Fibroblast of skin of left quadriceps (primary cell): Measurements from ENCODE around the gene DGCR2.
"Not testable (repeated sequence)": the region's sequence is repeated elsewhere in the genome, so short reads cannot be mapped to it uniquely, and the experiment has no call there.

Experiments used
- DNase-seq, 2 experiments: peaks; one replicate each; pipeline ENCODE4 v3.0.0-alpha.2; 2013; ENCODE audit warnings: low read depth in 2 of 2

The DGCR2 gene

GRCh38 chr22:19122143-19122751 is at the start of gene DGCR2:
TSS of gene DGCR2 (minus strand) at chr22:19122412. CDS start at chr22:19122206, 206 bp downstream.
- DNase-seq: peak; percentile 89 to 91

DNA sequence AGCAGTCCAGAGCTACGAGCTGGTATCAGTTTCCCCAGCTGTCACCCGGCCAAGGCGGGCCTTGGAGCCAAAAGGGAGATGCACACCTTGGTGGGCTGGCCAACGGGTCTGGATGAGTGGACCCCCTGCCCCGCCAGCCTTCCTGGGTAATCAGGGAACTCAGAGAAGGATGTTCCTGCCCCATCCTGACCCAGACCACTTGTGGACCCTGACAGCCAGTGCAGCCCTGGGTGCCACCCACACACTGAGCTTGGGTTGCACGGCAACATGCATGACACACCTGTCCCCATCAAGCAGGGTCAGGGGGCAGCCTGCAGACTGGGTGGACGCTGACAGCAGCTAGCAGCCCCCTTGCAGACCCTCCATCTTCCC is 47.7 kb upstream of the DGCR2 start:
- no peak for DNase-seq

DNA sequence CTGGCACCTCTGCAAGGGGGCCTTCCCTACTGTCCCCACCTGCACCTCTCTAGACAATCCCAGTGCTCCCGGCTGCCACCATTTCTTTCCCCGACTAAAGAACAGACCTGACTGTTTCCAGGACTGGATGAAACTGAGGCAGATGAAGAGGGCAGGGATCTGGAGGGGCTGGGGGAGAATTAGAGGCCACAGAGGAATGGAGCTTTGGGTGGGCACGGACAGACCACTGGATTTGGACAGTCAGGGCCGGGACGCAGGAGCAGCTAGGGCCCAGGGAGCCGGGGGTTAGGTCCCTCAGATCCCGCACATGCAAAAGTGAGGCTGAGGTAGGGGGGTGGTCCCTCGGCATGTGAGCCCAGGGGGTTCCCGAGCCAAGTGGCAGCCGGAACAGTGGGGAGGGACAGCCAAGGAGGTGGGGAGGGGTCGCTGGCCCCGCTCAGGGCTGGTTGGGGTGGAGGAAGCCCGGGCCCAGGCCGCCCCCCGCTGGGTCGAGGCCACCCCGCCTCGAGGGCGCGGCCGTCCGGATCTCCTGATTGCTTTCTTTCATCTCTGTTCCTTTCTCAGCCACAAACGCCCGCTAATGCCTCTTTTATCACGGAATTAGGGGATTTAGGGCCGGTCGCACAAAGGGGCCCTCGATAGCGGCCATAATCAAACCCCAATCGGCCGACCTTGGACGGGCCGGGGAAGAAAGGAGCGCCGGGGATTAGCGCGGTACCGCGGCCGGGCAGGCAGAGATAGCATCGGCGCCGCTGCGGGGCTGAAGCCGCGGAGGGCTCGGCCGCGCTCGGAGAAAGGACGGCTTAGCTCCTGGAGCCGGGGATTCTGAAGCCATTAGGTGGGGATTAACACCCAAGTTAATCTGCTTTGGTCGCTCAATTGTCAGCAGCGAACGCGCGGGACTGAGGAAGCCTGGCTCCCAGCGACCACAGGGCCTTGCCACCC is 47.1 kb upstream of the DGCR2 start:
- DNase-seq: no peak

DNA sequence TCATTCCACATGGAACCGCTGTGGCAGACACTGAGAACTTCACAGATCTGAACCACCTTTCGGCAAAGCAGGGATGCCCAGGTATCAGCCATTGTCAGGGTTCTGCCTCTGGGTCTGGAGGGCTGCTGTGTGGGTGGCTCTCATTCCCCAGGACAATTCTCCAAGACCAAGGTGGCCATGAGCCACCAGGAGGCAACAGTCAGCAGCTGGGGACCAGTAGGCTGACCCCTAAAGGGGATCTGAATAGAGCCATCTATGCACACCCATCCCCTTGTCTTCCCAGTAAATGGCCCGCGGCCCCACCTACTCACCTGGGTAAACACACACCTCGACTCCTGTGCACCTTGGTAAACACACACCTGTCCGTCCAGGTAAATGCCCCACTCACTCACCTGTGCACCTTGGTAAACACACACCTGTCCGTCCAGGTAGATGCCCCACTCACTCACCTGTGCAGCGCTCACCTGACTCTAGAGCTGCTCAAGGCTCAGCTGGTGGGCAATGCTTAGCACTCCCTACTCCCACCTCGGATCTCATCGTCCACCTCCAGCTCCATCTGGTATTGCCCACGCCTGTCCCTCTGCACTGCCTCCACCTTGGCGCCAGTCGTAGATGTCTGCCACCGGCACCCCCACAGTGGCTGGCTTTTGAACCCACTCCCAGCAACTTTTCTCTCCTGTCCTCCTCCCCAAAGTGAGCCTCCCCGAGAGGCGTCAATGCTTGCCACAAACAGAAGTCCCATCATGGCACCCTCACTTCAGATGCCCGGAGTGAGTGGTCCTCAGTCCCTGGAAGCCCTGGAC is 46.1 kb upstream of the DGCR2 start:
- DNase-seq: no peak

DNA sequence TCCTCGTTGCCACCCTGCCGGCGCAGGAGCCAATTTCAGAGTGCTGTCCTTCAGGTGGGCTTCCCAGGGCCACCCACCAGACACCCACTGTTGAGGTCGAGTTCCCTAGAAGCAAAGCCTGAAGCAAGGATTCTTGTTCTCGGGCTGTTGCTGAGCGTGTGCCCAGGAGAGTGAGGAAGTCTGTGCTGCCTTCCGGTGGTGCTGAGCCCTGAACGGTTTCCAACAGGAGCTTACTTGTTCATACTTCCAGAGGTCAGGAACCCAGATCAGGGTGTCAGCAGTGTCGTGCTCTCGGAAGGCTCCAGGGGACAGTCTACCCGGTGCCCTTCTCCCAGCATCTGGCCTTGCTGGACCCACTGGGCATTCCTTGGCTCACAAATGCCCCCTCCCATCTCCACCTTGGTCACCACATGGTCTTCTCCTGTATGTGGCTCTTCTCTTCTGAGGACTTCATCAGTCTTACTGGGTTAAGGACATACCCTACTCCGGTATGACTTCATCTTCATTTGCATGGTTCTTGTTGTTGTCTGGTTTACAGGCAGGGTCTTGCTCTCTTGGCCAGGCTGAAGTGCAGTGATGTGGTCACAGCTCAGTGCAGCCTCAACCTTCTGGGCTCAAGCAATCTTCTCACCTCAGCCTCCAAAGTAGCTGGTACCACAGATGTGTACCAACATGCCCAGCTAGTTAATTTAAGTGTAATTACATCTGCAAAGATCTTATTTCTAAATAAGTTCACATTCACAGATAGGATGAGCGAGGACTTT is 45.1 kb upstream of the DGCR2 start:
- DNase-seq: no peak

GRCh38 chr22:19166421-19166820 is 44.2 kb upstream of the DGCR2 start:
- no peak for DNase-seq

DNA sequence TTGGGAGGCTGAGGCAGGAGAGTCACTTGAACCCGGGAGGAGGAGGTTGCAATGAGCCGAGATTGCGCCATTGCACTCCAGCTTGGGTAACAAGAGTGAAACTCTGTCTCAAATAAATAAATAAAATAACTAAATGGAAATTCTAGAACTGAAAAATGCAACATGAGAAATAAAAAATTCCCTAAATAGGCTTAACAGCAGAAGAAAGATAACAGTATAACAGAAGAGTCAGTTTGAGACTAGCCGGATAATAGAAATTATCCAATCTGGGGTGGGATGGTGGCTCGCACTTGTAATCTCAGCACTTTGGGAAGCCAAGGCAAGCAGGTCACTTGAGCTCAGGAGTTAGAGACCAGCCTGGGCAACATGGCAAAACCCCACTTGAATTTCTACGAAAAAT is 42.2 kb upstream of the DGCR2 start:
- no peak for DNase-seq

DNA sequence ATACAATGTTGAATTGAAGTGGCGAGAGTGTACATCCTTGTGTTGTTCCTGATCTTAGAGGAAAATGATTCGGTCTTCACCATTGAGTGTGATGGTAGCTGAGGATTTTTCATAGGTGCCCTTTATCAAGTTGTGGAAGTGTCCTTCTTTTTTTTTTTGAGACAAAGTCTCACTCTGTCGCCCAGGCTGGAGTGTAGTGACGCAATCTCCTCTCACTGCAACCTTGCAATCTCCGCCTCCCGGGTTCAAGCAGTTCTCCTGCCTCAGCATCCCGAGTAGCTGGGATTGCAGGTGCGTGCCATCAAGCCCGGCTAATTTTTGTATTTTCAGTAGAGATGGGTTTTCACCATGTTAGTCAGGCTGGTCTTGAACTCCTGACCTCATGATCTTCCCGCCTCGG is 36.4 kb upstream of the DGCR2 start:
- not testable (repeated sequence) for DNase-seq

- not testable (repeated sequence) for DNase-seq
Measured at GRCh38 chr22:19156109-19156508, 33.9 kb upstream of the DGCR2 start.

- no peak for DNase-seq
Measured at GRCh38 chr22:19152942-19153883, 31.0 kb upstream of the DGCR2 start.

DNA sequence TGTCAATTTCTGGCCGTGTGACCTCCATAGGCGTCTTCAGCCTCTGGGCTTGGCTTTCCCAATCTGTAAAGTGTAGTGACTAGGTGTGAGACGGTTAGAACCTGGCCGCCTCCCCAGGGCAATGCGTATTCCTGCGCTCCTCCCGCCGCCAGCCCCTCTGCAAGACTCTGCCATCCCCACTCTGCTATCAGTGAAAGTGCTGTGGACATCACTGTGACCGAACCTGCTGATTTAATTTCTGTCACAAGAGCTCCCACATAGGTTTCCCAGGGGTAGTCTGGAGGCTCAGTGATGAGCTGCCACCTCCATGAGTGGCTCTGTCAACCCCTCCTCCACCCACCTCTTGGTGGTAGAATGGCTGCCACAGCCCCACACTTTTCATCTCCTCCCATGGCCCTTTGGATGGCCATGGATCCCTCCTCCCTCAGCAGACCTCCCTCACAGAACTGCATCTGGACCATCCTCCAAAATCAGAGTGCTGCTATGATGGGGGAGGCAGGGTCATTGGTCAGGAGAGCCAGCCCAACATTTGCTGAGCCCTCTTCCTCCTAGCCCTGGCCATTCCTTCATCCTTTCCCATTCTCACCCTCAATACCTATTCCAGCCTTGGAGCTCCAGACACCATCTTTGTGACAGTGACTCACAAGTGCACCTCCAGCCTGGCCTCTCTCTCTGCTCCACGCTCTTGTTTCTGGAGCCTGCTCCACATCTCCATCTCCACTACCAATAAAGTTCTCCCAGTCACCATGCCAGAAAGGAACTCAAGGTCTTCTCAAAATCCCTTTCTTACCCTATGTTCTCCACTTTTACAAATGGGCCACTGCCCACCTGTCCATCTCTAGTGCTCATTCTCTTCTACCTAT is 29.3 kb upstream of the DGCR2 start:
- no peak for DNase-seq

DNA sequence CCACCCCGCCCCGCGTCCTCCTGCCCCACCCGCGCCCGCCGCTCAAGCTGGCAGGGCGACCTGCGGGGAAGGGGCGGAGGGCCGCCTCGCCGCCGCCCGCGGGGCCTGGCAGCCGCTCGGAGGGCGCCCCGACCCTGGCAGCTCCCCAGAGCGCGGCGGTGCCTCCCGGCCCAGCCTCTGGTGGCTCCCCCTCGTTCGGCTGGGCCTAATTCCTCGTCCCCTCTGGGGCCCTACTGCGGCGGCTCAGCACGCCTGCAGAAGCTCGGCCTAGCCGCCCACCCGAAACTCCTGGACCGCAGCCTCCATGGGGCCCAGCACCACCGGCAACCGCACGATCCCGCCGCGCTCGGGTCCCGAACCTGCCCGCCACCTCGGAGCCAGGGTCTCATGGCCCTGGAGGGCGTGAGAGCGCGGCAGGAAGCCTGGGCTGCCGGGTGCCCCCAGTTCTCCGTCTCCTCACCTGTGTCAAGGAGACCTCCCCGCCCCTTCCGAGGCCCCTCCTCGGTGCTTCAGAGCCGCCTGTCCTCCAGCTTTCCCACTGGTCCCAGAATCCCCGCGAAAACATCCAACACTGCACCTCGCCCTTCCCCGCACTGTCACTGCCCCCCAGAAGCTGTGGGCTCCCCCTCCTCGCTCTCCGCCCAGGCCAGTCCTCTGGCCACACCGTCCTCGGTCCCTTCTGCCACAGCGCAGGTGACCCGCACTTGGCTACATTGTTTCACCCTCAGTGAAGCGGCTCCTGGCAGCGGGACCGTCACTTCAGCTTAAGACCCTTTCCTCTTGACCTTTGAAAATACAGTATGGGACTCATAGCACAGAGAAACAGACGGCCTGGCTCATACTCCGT is 28.5 kb upstream of the DGCR2 start:
- no peak for DNase-seq

- DNase-seq: no peak
Measured at GRCh38 chr22:19149991-19150390, 27.8 kb upstream of the DGCR2 start, which contains the start of gene GSC2. TSS of gene GSC2 (minus strand) at chr22:19150292. CDS start at chr22:19150283, 9 bp downstream.

GRCh38 chr22:19149047-19149883 is 27.1 kb upstream of the DGCR2 start:
- no peak for DNase-seq

DNA sequence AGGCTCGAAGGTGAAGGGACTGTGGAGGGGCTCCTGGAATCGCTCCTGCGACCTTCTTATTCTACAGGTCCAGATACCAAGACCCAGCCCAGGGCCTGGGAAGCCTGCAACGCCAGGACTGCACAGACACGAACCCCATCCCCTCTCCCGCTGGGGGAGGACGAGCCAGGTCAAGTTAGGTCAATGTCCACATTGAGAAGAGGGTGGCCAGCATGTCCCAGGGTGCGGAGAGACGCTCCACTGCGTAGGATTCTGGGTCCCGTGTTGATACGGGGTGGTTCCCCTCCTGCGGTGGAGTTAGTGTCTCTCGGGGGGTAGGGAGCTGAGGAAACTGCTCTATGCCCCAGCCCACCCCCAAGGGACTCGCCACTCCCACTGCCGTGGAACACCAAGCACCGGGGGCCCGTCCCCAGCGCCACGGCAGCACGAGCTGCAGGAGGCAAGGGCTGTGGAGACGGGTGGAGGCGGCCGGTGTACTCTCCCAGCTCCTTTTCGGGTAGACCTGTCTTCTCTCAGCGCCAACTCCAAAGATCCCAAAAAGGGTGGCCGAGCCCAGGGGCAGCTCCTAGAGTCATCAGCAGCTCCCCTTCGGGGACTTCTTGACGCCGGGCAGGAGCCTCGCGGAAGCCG is 26.3 kb upstream of the DGCR2 start:
- no peak for DNase-seq

DNA sequence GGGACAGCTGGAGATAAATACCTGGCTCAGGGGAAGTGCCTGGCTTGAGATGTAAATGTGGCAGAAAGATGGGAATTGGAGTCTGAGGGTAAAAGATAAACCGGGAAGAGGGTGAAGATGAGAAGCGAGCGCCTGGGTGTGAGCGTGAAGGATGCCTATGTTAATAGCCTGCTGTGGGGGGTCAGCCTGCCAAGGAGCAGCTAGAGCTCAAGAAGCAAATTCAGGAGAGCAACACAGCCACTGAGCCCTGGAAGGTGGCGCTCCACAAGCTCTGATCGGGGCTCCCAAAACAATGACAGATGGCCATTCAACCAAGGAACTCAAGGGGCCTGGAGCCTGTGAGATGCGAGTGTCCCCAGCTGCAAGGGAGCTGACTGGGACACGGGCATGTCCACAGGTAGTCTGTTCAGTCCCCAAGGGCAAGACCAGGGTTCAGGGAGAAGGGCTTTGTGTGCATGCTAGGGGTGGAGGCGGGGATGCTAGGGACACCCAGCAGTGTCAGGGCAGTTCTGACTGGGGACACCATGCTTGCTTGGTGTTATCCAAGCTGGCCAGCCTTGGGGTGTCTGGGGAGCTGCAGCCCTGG is 25.1 kb upstream of the DGCR2 start:
- no peak for DNase-seq
